ENCODE data around the gene CFAP157.

Gene CFAP157

GRCh38 chr9:127765418-127765817, 58.6 kb downstream of the CFAP157 start:
- peaks cover 75% of the 10 kb centered on the region for H3K4me1 Mint-ChIP-seq (ENCODE audit: low read depth)
- H3K27ac Mint-ChIP-seq, result peak overlapping the region; percentile 72
- DNase-seq, result no peak
- no peaks in the 10 kb centered on the region for H3K27me3 Mint-ChIP-seq
- peaks cover 48% of the 10 kb centered on the region for H3K36me3 Mint-ChIP-seq (ENCODE audit: low read depth)
- H3K4me3 Mint-ChIP-seq, result no peak overlapping the region
- H3K9me3 Mint-ChIP-seq, result no peaks in the 10 kb centered on the region
